CD4-positive, CD25-positive, alpha-beta regulatory T cell (primary cell): ENCODE measurements around the gene LMAN1. TPM values are rescaled to one million over a fixed set of nuclear protein-coding genes. Genes with fewer than 3 reads are reported as not detected.

Experiments
- ATAC-seq, 2 donors: fragments of 150-1000 bp; cut with Tn5 transposase; one replicate each; pipeline ENCODE4 v1.10.0; 2021; ENCODE audit warnings: low read depth in 2 of 2, moderate number of reproducible peaks in 2 of 2, moderate library complexity in 1 of 2
- DNase-seq, 3 donors: peaks; one replicate each; pipeline versions ENCODE4 v3.0.0 to v3.0.0-alpha.2; 2012 to 2022; ENCODE audit warnings: mixed read lengths in 1 of 3
- H3K27ac ChIP-seq: one replicate; pipeline ENCODE4 v1.7.0; 2013; ENCODE audit warnings: mild to moderate bottlenecking, low read length; ENCODE audit not compliant: insufficient read depth, poor library complexity, severe bottlenecking
- H3K27me3 ChIP-seq: one replicate; pipeline ENCODE4 v1.7.0; 2013; ENCODE audit warnings: low read length; ENCODE audit not compliant: control insufficient read depth, insufficient read depth
- H3K36me3 ChIP-seq: one replicate; pipeline ENCODE4 v1.7.0; 2013; ENCODE audit warnings: mild to moderate bottlenecking, low read length, moderate library complexity; ENCODE audit not compliant: control insufficient read depth, insufficient read depth
- H3K4me1 ChIP-seq: 2 replicates; pipeline ENCODE4 v1.7.0; 2013; ENCODE audit warnings: mild to moderate bottlenecking, low read length; ENCODE audit not compliant: insufficient read depth, control insufficient read depth, poor library complexity, severe bottlenecking
- H3K4me3 ChIP-seq: one replicate; pipeline ENCODE4 v1.7.0; 2013; ENCODE audit warnings: low read depth, mild to moderate bottlenecking, low read length, moderate library complexity
- H3K9me3 ChIP-seq, 2 experiments: 1 replicate in 1 of 2; 2 replicates in 1 of 2; pipeline ENCODE4 v1.7.0; 2013; ENCODE audit warnings: low read length in 2 of 2, mild to moderate bottlenecking in 1 of 2, moderate library complexity in 1 of 2; ENCODE audit not compliant: control insufficient read depth in 2 of 2
- H3K27ac Mint-ChIP-seq, 3 donors: one replicate each; pipeline ENCODE4 v1.8.0; 2020 to 2022; ENCODE audit warnings: mild to moderate bottlenecking in 3 of 3, mixed read lengths in 3 of 3, moderate library complexity in 2 of 3
- H3K27me3 Mint-ChIP-seq: one replicate; pipeline ENCODE4 v1.8.0; 2022; ENCODE audit warnings: mild to moderate bottlenecking, mixed read lengths
- H3K36me3 Mint-ChIP-seq: one replicate; pipeline ENCODE4 v1.8.0; 2020; ENCODE audit warnings: mixed read lengths
- H3K4me1 Mint-ChIP-seq, 4 donors: one replicate each; pipeline ENCODE4 v1.8.0; 2020 to 2022; ENCODE audit warnings: mixed read lengths in 4 of 4, mild to moderate bottlenecking in 1 of 4
- H3K4me3 Mint-ChIP-seq, 4 donors: one replicate each; pipeline ENCODE4 v1.8.0; 2020 to 2022; ENCODE audit warnings: mild to moderate bottlenecking in 4 of 4, mixed read lengths in 4 of 4, moderate library complexity in 3 of 4
- H3K9me3 Mint-ChIP-seq, 7 donors: one replicate each; pipeline ENCODE4 v1.8.0; 2020 to 2022; ENCODE audit warnings: mixed read lengths in 7 of 7, mild to moderate bottlenecking in 3 of 7, moderate library complexity in 2 of 7
- polyA plus RNA-seq, 4 donors: library from polyadenylated mRNA; unstranded; fragments of 300-500 nt; fragmentation: Illumina TruSeq; gene quantifications; one replicate each; pipeline ENCODE4 v1.2.3, GENCODE V29; 2021
- total RNA-seq: library from RNA; stranded (reverse); gene quantifications from one replicate; pipeline ENCODE4 v1.2.3, GENCODE V29; 2022

LMAN1 gene
- total and polyA plus RNA-seq, 5 donors from 2014 or later, result 25.3 to 51.3 (median 36.3) TPM

DNA sequence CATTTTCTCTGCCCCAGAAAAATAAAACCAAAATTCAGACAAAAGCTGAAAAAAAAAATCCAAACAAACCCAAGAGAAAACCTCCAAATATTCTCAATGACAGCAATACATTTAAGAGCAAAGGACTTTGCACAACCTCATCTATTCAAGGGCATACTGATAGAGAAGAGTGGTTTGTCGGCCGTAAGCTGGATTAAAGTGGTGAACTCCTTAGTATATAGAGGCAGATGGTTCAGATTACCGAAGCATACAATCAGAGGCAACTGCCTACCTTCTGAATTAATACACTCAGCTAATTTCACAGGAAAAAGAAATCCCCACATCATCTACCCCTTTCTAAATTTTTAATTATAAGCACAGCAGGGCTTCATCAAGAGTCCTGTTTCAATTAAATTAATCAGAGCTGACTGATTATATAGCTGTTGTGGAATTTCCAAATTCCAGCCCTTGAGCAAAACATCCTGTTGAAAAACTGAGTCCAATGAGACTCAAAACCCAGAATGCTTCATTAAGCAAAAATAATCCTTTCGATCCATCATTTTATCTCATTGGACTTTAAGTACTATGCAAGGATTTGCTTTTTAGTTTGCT lies 40.5 kb downstream of the LMAN1 start, which contains the start of gene CPLX4:
Gene CPLX4 (minus strand): TSS at position 190 of the 591 bp plus-strand sequence. CDS start 187 bp downstream, at position 3.
- peaks cover 25% of the 10 kb centered on the region for H3K27me3 Mint-ChIP-seq

DNA sequence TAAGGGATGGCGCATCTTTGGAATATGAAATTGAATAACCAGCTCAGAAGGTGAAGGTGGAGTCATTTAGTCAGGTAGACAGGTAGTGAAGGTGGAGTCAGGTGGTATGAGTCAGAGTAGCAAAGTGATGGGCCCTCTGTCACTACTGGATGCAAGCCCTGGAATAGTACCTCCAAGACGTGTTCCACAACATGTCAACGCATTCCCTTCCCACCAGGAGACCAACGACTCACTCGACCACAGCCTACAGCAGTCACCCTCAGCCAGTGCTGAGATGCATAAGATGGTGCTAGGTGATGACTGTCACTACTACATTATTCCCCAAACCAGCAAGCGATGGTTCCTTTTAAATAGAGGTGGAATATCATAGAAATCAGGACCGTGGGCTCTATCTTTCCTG lies 47.4 kb downstream of the LMAN1 start:
- Histone ChIP-seq H3K4me1 (peaks cover 6% of the 10 kb centered on the region), H3K27ac (no peak overlapping the region), H3K9me3 (no peaks in the 10 kb centered on the region), H3K27me3 (peaks cover 22% of the 10 kb centered on the region), H3K4me3 (no peak overlapping the region), H3K36me3 (no peaks in the 10 kb centered on the region)
- Mint-ChIP-seq H3K27ac (no peak overlapping the region), H3K9me3 (no peaks in the 10 kb centered on the region), H3K4me1 (peaks cover 0 to 5% (median 0%) of the 10 kb centered on the region in 4 donors), H3K4me3 (no peak overlapping the region), H3K36me3 (no peaks in the 10 kb centered on the region), H3K27me3 (peaks cover 55% of the 10 kb centered on the region)
- DNase-seq (no peak), ATAC-seq (no peak)

More for the DNA sequence above, 40.5 kb downstream of the LMAN1 start, which contains the start of gene CPLX4:
- Histone ChIP-seq H3K9me3 (no peaks in the 10 kb centered on the region), H3K27me3 (peaks cover 14% of the 10 kb centered on the region), H3K27ac (no peak within 1 kb of the TSS), H3K4me3 (no peak within 1 kb of the TSS), H3K4me1 (no peaks in the 10 kb centered on the region), H3K36me3 (no peaks in the 10 kb centered on the region)
- ATAC-seq (no peak), DNase-seq (no peak)
- Mint-ChIP-seq H3K4me1 (no peaks in the 10 kb centered on the region), H3K27ac (no peak within 1 kb of the TSS), H3K36me3 (no peaks in the 10 kb centered on the region), H3K9me3 (peaks cover 0 to 1% (median 0%) of the 10 kb centered on the region in 7 donors), H3K4me3 (no peak within 1 kb of the TSS)

DNA sequence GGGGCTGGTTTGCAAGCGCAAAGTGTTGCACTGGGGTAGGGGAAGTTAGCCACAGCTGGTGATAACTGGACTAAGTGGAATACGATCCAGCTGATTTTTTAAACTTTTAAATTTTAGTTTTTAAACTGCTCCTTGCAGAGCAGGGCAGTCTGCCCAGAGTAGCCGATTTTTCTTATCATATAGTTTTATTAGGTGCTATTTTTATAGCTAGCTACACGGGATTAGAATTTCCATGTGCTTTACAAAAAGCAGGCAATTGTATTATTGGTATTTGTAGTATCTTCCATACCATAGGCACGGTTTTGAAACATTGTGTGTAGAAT lies 50.2 kb downstream of the LMAN1 start:
- peaks cover 0 to 3% (median 0%) of the 10 kb centered on the region in 7 donors for H3K9me3 Mint-ChIP-seq
- H3K27me3 Mint-ChIP-seq, result peaks cover 68% of the 10 kb centered on the region
- no peaks in the 10 kb centered on the region for H3K9me3 ChIP-seq
- peaks cover 6% of the 10 kb centered on the region for H3K4me1 ChIP-seq
- no peak for ATAC-seq
- H3K27ac Mint-ChIP-seq, result no peak overlapping the region
- no peaks in the 10 kb centered on the region for H3K36me3 ChIP-seq
- H3K4me1 Mint-ChIP-seq, result peaks cover 0 to 5% (median 0%) of the 10 kb centered on the region in 4 donors
- H3K4me3 Mint-ChIP-seq, result peak overlapping the region in 2 of 4 donors; percentile 61 to 69
- no peaks in the 10 kb centered on the region for H3K36me3 Mint-ChIP-seq
- DNase-seq, result no peak
- H3K27me3 ChIP-seq, result peaks cover 19% of the 10 kb centered on the region
- H3K27ac ChIP-seq, result no peak overlapping the region
- H3K4me3 ChIP-seq, result no peak overlapping the region

DNA sequence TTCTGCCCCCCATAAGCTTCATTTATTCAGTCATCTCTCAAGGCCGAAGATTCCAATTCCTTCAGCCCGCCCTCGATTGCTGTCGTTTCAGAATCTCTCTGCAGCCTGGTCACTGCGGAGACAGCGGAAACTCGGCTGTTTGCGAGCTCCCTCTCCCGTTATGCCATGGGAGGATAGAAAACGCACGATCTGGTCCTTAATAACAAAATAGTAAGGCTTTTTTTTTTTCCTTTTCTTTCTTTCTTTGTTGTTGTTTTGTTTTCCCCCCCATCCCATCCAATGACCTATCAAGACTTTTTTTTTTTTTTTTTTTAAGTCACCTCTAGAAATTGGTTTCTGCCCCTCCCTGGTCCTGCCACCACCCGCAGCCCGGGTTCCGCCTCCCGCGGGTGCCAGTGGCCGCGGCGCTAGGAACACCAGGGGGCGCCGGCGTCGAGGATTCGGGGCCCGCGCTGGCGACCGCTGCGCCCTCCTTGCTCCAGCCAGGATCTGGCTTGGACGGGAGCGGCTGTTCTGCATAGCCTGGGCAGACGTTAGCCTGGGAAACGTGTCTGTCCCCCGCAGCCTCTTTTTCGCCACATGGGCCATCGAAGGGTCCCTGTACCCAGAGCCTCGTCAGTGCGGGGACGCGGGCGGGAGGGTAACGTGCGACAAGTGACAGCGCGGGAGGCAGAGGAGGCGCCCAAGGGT lies 50.7 kb downstream of the LMAN1 start:
- DNase-seq (peak; percentile 40 to 64 (median 59)), ATAC-seq (peak; percentile 69 to 79)
- Mint-ChIP-seq H3K9me3 (peaks cover 0 to 3% (median 0%) of the 10 kb centered on the region in 7 donors), H3K4me3 (peak overlapping the region in 3 of 4 donors; percentile 11 to 69 (median 61)), H3K27me3 (peaks cover 64% of the 10 kb centered on the region), H3K4me1 (peaks cover 0 to 5% (median 0%) of the 10 kb centered on the region in 4 donors), H3K27ac (peak overlapping the region in 1 of 3 donors; percentile 57), H3K36me3 (no peaks in the 10 kb centered on the region)
- Histone ChIP-seq H3K27ac (no peak overlapping the region), H3K27me3 (peaks cover 19% of the 10 kb centered on the region), H3K36me3 (no peaks in the 10 kb centered on the region), H3K9me3 (no peaks in the 10 kb centered on the region), H3K4me1 (peaks cover 6% of the 10 kb centered on the region), H3K4me3 (no peak overlapping the region)

DNA sequence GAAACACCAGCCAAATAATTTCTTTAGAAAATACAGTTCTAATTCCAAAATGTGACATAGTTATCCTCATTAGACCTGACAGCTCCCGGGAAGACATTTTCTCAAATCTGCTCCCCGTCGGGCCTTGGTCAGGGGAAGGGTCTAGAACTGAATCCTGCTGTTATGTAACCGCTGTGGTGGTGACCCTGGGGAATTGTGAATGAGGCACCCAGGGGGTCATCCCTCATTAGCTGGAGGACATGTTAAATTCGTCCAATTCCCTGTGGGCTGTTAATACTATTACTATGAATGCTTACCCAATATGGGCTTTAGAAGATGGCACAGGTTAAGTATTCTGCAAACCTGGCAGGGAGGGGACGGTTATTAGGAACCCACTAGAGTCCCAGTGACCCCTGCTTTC lies 52.4 kb downstream of the LMAN1 start:
- peaks cover 70% of the 10 kb centered on the region for H3K27me3 Mint-ChIP-seq
- no peak for DNase-seq
- ATAC-seq, result no peak

DNA sequence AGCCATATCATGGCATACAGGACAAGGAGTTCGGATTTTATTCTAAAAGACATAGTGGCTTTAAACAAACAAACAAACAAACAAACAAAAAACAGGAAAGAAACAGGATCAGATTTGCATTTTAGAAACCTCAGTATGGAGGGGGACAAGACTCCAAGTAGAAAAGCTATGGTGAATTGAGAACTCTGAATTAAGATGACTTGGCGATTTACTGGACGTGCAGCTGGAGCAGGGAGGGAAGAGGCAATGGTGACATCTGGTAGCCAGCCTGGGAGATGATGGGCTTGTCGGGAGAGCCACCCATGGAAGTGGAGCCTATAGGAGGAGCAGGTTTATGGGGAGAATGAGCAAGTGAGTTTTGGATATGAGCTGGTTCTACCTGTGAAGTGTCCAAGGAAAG lies 53.8 kb downstream of the LMAN1 start:
- Histone ChIP-seq H3K27ac (no peak overlapping the region), H3K4me3 (no peak overlapping the region), H3K27me3 (peaks cover 9% of the 10 kb centered on the region), H3K36me3 (no peaks in the 10 kb centered on the region), H3K9me3 (no peaks in the 10 kb centered on the region), H3K4me1 (peaks cover 6% of the 10 kb centered on the region)
- peaks cover 58% of the 10 kb centered on the region for H3K27me3 Mint-ChIP-seq
- peak overlapping the region in 1 of 3 donors; percentile 10 for H3K27ac Mint-ChIP-seq
- ATAC-seq, result no peak
- H3K9me3 Mint-ChIP-seq, result peaks cover 0 to 3% (median 0%) of the 10 kb centered on the region in 7 donors
- H3K4me3 Mint-ChIP-seq, result no peak overlapping the region
- peaks cover 0 to 5% (median 0%) of the 10 kb centered on the region in 4 donors for H3K4me1 Mint-ChIP-seq
- DNase-seq, result no peak
- no peaks in the 10 kb centered on the region for H3K36me3 Mint-ChIP-seq

More for the DNA sequence above, 52.4 kb downstream of the LMAN1 start:
- no peaks in the 10 kb centered on the region for H3K36me3 ChIP-seq
- H3K27ac ChIP-seq, result no peak overlapping the region
- no peaks in the 10 kb centered on the region for H3K9me3 ChIP-seq
- Mint-ChIP-seq H3K4me1 (peaks cover 0 to 5% (median 0%) of the 10 kb centered on the region in 4 donors), H3K4me3 (no peak overlapping the region), H3K9me3 (peaks cover 0 to 3% (median 0%) of the 10 kb centered on the region in 7 donors), H3K27ac (no peak overlapping the region), H3K36me3 (no peaks in the 10 kb centered on the region)
- H3K4me3 ChIP-seq, result no peak overlapping the region
- peaks cover 6% of the 10 kb centered on the region for H3K4me1 ChIP-seq
- peaks cover 14% of the 10 kb centered on the region for H3K27me3 ChIP-seq

DNA sequence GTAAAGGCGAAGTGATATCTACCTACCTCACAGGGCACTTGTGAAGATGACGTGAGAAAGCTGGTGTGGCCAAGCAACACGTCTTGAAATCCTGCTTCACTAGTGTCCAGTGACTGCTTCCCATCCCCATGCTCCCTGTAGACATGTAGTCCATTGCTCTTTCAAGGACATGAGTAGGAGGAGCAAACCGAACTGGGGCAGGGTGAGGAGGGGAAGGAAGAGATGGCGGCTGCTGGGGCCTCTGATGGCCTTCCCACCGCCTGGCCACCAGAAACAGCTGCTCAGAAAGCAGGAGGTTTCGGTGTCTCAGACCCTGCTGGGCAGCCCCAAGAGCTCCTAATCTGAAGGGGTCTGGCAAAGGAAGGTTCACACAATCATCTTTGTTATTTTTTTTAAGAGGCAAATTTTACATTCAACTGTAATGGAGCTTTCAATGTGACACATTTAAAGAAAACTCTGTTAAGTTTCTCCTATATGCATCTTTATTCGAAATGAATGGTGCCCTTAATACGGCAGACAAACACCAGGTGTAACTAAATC lies 55.3 kb downstream of the LMAN1 start:
- Mint-ChIP-seq H3K9me3 (peaks cover 0 to 3% (median 0%) of the 10 kb centered on the region in 7 donors), H3K27ac (no peak overlapping the region), H3K36me3 (no peaks in the 10 kb centered on the region), H3K27me3 (peaks cover 51% of the 10 kb centered on the region), H3K4me1 (peaks cover 0 to 5% (median 0%) of the 10 kb centered on the region in 4 donors), H3K4me3 (no peak overlapping the region)
- Histone ChIP-seq H3K27ac (no peak overlapping the region), H3K36me3 (no peaks in the 10 kb centered on the region), H3K9me3 (no peaks in the 10 kb centered on the region), H3K27me3 (peaks cover 4% of the 10 kb centered on the region), H3K4me3 (no peak overlapping the region), H3K4me1 (peaks cover 3% of the 10 kb centered on the region)
- ATAC-seq (no peak), DNase-seq (no peak)
